OCI-LY7 (cell line): ENCODE measurements around the gene IGFN1. TPM values are rescaled to one million over a fixed set of nuclear protein-coding genes. Genes with fewer than 3 reads are reported as not detected.

Experiments used
- BruUV-seq: library from RNA; stranded (reverse); fragments of 400-500 nt; replicated peaks from 2 replicates; lab custom pipeline; 2021; lab: Mats Ljungman, UMichigan
- CTCF ChIA-PET: fragments of 300-600 bp; sonication (Branson Sonifier 250); formaldehyde crosslinking; loops from one replicate; lab custom pipeline; 2022; ENCODE audit warnings: antibody characterized with exemption; ENCODE audit not compliant: unreplicated experiment; lab: Charles Lee
- POLR2A ChIA-PET: fragments of 300-600 bp; sonication (Branson Sonifier 250); formaldehyde crosslinking; loops from one replicate; lab custom pipeline; 2022; ENCODE audit warnings: antibody characterized with exemption; lab: Charles Lee
- DNase-seq: peaks from one replicate; pipeline ENCODE4 v3.0.0-alpha.2; 2015; ENCODE audit warnings: low spot score
- H2AFZ ChIP-seq: fragments of 200-600 bp; sonication (generic), shearing (Covaris generic); 2 replicates; pipeline ENCODE4 v1.6.1; 2014; ENCODE audit warnings: mild to moderate bottlenecking, antibody characterized with exemption, low read length, moderate library complexity
- H3K27ac ChIP-seq: fragments of 200-600 bp; sonication (generic); 2 replicates; pipeline ENCODE4 v1.5.1; 2014; ENCODE audit warnings: mixed run types, low read depth, mild to moderate bottlenecking, moderate library complexity, low read length, inconsistent platforms; ENCODE audit not compliant: poor library complexity, severe bottlenecking
- H3K36me3 ChIP-seq: fragments of 200-600 bp; sonication (generic); 2 replicates; pipeline ENCODE4 v1.6.1; 2014; ENCODE audit warnings: mild to moderate bottlenecking, antibody characterized with exemption, low read length, moderate library complexity, mixed read lengths; ENCODE audit not compliant: insufficient read depth
- H3K4me1 ChIP-seq: fragments of 200-600 bp; sonication (generic); 2 replicates; pipeline ENCODE4 v1.5.1; 2014; ENCODE audit warnings: mild to moderate bottlenecking, low read length; ENCODE audit not compliant: insufficient read depth, poor library complexity, severe bottlenecking
- H3K4me2 ChIP-seq: fragments of 200-600 bp; sonication (generic); 2 replicates; pipeline ENCODE4 v1.6.1; 2014; ENCODE audit warnings: mild to moderate bottlenecking, low read length
- H3K4me3 ChIP-seq: fragments of 200-600 bp; sonication (generic); 2 replicates; pipeline ENCODE4 v1.5.1; 2014; ENCODE audit warnings: mild to moderate bottlenecking, low read depth, low read length; ENCODE audit not compliant: poor library complexity, severe bottlenecking
- H3K79me2 ChIP-seq: fragments of 200-600 bp; sonication (generic); 2 replicates; pipeline ENCODE4 v1.6.1; 2016; ENCODE audit warnings: low read depth, mild to moderate bottlenecking, low read length, moderate library complexity, mixed read lengths; ENCODE audit not compliant: insufficient read depth
- H3K9me2 ChIP-seq: fragments of 200-600 bp; sonication (generic); 2 replicates; pipeline ENCODE4 v1.6.1; 2016; ENCODE audit warnings: mild to moderate bottlenecking, low read length, mixed read lengths; ENCODE audit not compliant: insufficient read depth
- H3K9me3 ChIP-seq: fragments of 200-600 bp; sonication (generic); 2 replicates; pipeline ENCODE4 v1.6.1; 2014; ENCODE audit warnings: mild to moderate bottlenecking, mixed run types, low read length, mixed read lengths
- H4K20me1 ChIP-seq: fragments of 200-600 bp; sonication (generic); 2 replicates; pipeline ENCODE4 v1.6.1; 2014; ENCODE audit warnings: mild to moderate bottlenecking, antibody characterized with exemption, low read length, moderate library complexity, mixed read lengths; ENCODE audit not compliant: insufficient read depth
- CTCF ChIP-seq: fragments of 200-600 bp; sonication (generic); conservative IDR thresholded peaks from 2 replicates; pipeline ENCODE4 v1.5.1; 2014; ENCODE audit warnings: mild to moderate bottlenecking, antibody characterized with exemption, low read length, moderate library complexity, mixed read lengths
- EZH2phosphoT487 ChIP-seq: fragments of 200-600 bp; sonication (generic); IDR thresholded peaks from 2 replicates; pipeline ENCODE4 v1.6.1; 2018; ENCODE audit warnings: low read depth, borderline replicate concordance, mild to moderate bottlenecking, mixed run types, antibody characterized with exemption, low read length, moderate library complexity, mixed read lengths
- intact Hi-C: fragments of 100-400 bp; cut with micrococcal nuclease; formaldehyde crosslinking; loops from one replicate; pipeline ENCODE4 v1.10.0; 2022; ENCODE audit not compliant: unreplicated experiment
- total RNA-seq, 2 experiments: library from RNA; depleted of rRNA in 1 of 2; stranded (reverse); fragments of >200 nt in 1 of 2; shearing (Covaris generic) in 1 of 2; gene quantifications; 2 replicates each; pipeline ENCODE4 v1.2.3, GENCODE V29; 2014 to 2022

Gene IGFN1
- total RNA-seq, 2 experiments from 2014 or later = not detected

GRCh38 chr1:201268604-201269151, 78.1 kb downstream of the IGFN1 start:
- Histone ChIP-seq H3K27ac (no peak overlapping the region), H4K20me1 (no peaks in the 10 kb centered on the region), H3K4me2 (no peak overlapping the region), H3K36me3 (no peaks in the 10 kb centered on the region), H3K4me1 (no peaks in the 10 kb centered on the region), H2AFZ (no peak overlapping the region), H3K9me3 (no peaks in the 10 kb centered on the region), H3K4me3 (no peak overlapping the region), H3K79me2 (no peaks in the 10 kb centered on the region), H3K9me2 (no peaks in the 10 kb centered on the region)
- intact Hi-C loops = no loop called here
- no peak for DNase-seq
- BruUV-seq = no TSS peak
- POLR2A ChIA-PET = no interaction called here
- CTCF ChIA-PET = no interaction called here
- no peak for TF ChIP-seq EZH2phosphoT487
- TF ChIP-seq CTCF = no peak

- no peaks in the 10 kb centered on the region for H3K36me3 ChIP-seq
- H3K4me3 ChIP-seq = no peak overlapping the region
- H3K27ac ChIP-seq = no peak overlapping the region
- no peaks in the 10 kb centered on the region for H3K9me2 ChIP-seq
- intact Hi-C loops = no loop called here
- ChIA-PET CTCF (no interaction called here), POLR2A (no interaction called here)
- no peaks in the 10 kb centered on the region for H3K79me2 ChIP-seq
- no peaks in the 10 kb centered on the region for H3K9me3 ChIP-seq
- no peak overlapping the region for H3K4me2 ChIP-seq
- no peak overlapping the region for H2AFZ ChIP-seq
- BruUV-seq = no TSS peak
- H4K20me1 ChIP-seq = no peaks in the 10 kb centered on the region
- no peak for DNase-seq
- TF ChIP-seq CTCF (no peak), EZH2phosphoT487 (no peak)
- no peaks in the 10 kb centered on the region for H3K4me1 ChIP-seq
Observed at GRCh38 chr1:201269281-201269680, 78.7 kb downstream of the IGFN1 start.

- ChIA-PET POLR2A (no interaction called here), CTCF (no interaction called here)
- H3K4me1 ChIP-seq = no peaks in the 10 kb centered on the region
- no peak overlapping the region for H2AFZ ChIP-seq
- intact Hi-C loops = no loop called here
- no peaks in the 10 kb centered on the region for H3K36me3 ChIP-seq
- DNase-seq = no peak
- H3K4me3 ChIP-seq = no peak overlapping the region
- no peaks in the 10 kb centered on the region for H3K9me2 ChIP-seq
- no peaks in the 10 kb centered on the region for H3K9me3 ChIP-seq
- no peak overlapping the region for H3K27ac ChIP-seq
- H3K79me2 ChIP-seq = no peaks in the 10 kb centered on the region
- H4K20me1 ChIP-seq = no peaks in the 10 kb centered on the region
- H3K4me2 ChIP-seq = no peak overlapping the region
- BruUV-seq = no TSS peak
- TF ChIP-seq CTCF (no peak), EZH2phosphoT487 (no peak)
Observed at GRCh38 chr1:201269900-201270410, 79.3 kb downstream of the IGFN1 start.
